Embryonic facial prominence (tissue), 1 donor: ENCODE measurements around the gene RPL36AL.

Experiments
- DNase-seq: peaks from one replicate; pipeline ENCODE4 v3.0.0-alpha.2; 2016; ENCODE audit errors: extremely low spot score

Gene RPL36AL

DNA sequence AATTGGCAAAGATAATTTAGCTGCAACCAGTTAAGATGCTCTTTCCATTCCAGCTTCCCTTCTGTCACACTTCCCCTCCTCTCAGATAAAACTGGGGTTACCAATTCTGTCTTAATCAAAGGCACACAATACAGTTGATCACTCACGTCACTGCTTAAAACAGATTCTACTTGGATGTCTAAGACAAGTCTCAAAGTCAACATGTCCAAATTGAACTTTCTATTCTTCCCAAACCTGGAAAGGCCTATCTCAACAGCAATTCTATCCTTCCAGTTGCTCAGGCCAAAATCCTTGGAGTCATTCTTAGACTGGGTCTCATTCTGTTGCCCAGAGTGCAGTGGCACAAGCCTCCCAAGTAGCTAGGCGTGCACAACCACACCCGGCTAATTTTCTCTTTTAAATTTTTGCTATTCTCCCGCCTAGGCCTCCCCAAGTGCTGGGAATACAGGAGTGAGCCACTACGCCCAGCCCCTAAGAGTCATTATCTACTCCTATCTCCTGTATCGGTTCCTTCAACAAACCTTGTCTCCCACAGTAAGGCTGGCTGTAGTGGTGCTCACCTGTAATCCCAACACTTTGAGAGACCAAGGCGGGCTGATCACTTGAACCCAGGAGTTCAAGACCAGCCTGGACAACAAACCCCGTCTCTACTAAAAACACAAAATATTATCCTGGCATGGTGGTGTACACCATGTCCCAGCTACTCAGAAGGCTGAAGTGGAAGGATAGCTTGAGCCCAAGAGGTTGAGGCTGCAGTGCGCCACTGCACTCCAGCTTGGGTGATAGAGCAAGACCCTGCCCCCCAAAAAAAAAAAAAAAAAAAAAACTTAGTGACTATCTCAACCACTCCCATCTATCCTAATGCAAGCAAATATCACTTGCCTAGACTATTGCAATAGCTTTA lies 39.0 kb downstream of the RPL36AL start:
- DNase-seq = no peak

- no peak for DNase-seq
These were observed 40.6 kb downstream of the RPL36AL start for GRCh38 chr14:49579841-49580240.

- DNase-seq = no peak
These were observed 42.3 kb downstream of the RPL36AL start for GRCh38 chr14:49578141-49578540.

DNA sequence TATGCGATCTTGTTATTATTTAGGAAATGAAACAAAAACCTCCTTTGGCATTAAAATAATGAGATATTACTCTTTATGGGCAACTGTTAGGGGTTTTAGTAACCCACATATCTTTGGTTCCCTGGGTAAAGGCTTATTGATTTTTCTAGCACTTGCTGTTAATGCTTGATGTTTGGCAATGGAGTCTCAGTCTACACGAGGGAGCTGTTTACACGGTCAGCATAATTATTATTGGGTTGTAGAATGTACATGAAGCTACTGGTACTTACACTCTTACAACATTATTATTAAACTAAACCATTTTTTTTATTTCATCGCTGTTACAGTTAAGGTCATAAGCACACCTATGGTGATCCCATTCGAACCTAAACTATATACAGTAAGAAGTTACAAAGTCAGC lies 46.4 kb downstream of the RPL36AL start:
- DNase-seq = no peak

DNA sequence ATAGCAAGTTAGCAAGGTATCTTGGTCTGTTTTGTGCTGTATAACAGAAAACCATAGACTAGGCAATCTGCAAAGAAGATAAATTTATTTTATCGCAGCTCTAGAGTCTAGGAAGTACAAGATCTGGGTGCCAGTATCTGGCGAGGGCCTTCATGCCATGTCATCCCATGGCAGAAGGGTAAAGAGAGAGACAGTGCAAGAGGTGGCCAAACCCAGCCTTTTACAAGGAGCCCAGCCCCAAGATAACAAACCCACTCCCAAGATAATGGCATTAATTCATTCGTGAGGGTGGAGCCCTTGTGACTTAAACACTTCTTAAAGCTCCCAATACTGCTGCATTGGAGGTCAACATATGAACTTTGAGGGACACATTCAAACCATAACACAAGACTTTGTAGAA lies 51.1 kb downstream of the RPL36AL start:
- no peak for DNase-seq
